Measurements from ENCODE around the gene NRL.

NRL gene

GRCh38 chr14:24114532-24115421 lies at the start of gene NRL, which contains the start of gene DCAF11:
Gene NRL (minus strand): TSS chr14:24114949. CDS start chr14:24082848, 32,101 bp downstream.
Gene DCAF11 (plus strand): TSS chr14:24114777. CDS start chr14:24115595, 818 bp downstream.
- in situ Hi-C loops (cut with MboI; ENCODE audit: low sequenced_read_pairs): no loop called here

GRCh38 chr14:24162093-24162492 lies 47.3 kb upstream of the NRL start:
- in situ Hi-C loops (cut with MboI; ENCODE audit: low sequenced_read_pairs): no loop called here

GRCh38 chr14:24160850-24161804 lies 46.4 kb upstream of the NRL start, which contains the start of gene IRF9:
Gene IRF9 (plus strand): TSS chr14:24161265. CDS start chr14:24162145, 880 bp downstream.
- in situ Hi-C loops (cut with MboI; ENCODE audit: low sequenced_read_pairs): no loop called here

- in situ Hi-C loops (cut with MboI; ENCODE audit: low sequenced_read_pairs): no loop called here
These were observed 45.7 kb upstream of the NRL start for GRCh38 chr14:24160499-24160849.

GRCh38 chr14:24159777-24160498 lies 45.2 kb upstream of the NRL start:
- in situ Hi-C loops (cut with MboI; ENCODE audit: low sequenced_read_pairs): no loop called here

DNA sequence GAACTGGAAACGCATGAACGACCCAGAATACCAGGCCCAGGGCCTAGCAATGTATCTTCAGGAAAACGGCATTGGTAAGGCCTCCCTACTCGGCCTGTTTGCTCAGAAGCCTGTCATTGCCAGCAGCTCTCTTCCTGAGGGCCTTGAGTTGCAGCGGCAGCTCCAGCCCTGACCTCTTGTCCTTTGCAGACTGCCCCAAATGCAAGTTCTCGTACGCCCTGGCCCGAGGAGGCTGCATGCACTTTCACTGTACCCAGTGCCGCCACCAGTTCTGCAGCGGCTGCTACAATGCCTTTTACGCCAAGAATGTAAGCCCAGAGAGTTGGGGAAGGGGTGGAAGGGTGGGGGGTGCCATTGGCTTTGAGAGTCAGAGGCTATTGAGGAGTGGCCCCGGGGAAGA lies 42.6 kb upstream of the NRL start:
- in situ Hi-C loops (cut with MboI; ENCODE audit: low sequenced_read_pairs): no loop called here

DNA sequence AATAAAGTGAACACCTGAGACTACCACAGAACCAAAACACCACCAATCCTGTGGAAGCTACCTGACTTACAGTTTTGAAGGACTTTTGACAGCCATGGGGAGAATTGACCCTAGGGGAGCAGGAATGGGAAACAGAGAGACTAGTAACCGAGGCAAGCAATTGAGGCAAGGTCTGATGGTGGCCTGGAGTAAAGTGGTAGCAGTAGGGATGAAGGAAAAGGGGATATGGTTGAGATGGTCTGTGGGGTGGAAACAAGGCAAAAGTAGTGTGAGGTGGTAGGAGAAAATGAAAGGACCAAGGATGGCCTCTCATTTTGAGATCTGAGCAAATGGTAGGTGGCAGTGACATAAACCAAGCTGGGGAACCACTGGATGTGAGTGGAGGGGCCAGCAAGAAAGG lies 42.1 kb upstream of the NRL start:
- in situ Hi-C loops (cut with MboI; ENCODE audit: low sequenced_read_pairs): no loop called here

- in situ Hi-C loops (cut with MboI; ENCODE audit: low sequenced_read_pairs): no loop called here
These were observed 40.4 kb upstream of the NRL start for GRCh38 chr14:24155100-24155499.

DNA sequence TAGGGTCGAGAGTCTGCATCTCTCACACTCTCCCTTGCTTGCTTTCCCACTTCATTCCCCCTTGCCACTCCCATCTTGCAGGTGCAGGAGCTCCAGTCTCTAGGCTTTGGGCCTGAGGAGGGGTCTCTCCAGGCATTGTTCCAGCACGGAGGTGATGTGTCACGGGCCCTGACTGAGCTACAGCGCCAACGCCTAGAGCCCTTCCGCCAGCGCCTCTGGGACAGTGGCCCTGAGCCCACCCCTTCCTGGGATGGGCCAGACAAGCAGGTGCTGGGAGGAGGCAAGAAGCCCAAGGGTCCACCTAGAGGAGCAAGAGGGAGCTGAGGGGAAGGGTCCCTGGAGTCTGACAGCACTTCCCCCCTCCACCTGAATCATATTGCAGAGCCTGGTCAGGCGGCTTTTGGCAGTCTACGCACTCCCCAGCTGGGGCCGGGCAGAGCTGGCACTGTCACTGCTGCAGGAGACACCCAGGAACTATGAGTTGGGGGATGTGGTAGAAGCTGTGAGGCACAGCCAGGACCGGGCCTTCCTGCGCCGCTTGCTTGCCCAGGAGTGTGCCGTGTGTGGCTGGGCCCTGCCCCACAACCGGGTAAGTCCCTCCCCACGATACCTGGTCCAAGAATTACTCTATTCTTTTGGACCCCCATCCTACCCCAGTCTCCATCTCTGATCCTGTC lies 36.8 kb upstream of the NRL start:
- in situ Hi-C loops (cut with MboI; ENCODE audit: low sequenced_read_pairs): no loop called here

DNA sequence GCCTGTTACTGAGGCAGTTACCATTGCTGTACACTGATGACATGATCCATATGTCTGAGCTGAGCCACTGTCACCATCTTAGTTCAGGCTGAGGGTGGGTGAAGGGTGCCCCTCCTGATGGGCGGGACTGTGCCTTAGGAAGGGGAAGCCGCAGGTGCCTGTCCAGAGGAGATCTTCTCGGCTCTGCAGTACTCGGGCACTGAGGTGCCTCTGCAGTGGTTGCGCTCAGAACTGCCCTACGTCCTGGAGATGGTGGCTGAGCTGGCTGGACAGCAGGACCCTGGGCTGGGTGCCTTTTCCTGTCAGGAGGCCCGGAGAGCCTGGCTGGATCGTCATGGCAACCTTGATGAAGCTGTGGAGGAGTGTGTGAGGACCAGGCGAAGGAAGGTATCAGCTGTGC lies 36.2 kb upstream of the NRL start:
- in situ Hi-C loops (cut with MboI; ENCODE audit: low sequenced_read_pairs): no loop called here

DNA sequence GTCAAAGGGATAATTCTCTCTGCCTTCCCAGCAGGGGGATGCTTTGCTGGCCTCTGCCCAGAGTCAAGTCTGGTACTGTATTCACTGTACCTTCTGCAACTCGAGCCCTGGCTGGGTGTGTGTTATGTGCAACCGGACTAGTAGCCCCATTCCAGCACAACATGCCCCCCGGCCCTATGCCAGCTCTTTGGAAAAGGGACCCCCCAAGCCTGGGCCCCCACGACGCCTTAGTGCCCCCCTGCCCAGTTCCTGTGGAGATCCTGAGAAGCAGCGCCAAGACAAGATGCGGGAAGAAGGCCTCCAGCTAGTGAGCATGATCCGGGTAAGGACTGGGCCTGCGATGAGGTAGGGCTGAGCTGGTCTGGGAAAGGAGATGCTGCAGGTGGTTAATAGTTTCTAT lies 35.8 kb upstream of the NRL start:
- in situ Hi-C loops (cut with MboI; ENCODE audit: low sequenced_read_pairs): no loop called here

GRCh38 chr14:24150061-24150460 lies 35.3 kb upstream of the NRL start:
- in situ Hi-C loops (cut with MboI; ENCODE audit: low sequenced_read_pairs): no loop called here

- in situ Hi-C loops (cut with MboI; ENCODE audit: low sequenced_read_pairs): no loop called here
These were observed 34.7 kb upstream of the NRL start for GRCh38 chr14:24149302-24149969.

DNA sequence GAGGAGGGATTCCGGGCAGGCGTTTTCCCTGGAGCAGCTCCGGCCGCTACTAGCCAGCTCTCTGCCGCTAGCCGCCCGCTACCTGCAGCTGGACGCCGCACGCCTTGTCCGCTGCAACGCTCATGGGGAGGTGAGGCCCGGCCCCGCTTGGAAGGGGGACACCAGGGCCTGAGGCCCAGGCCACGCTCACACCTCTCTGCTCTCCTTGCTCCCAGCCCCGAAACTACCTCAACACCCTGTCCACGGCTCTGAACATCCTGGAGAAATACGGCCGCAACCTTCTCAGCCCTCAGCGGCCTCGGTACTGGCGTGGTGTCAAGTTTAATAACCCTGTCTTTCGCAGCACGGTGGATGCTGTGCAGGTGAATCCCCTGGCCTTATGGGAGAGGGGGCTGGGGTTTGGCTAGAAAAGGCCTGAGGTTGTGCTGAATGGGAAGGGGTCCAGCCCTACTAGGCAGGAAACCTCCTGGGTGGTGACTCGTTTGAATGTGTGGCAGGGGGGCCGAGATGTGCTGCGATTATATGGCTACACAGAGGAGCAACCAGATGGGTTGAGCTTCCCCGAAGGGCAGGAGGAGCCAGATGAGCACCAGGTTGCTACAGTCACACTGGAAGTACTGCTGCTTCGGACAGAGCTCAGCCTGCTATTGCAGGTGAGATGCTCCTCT lies 33.1 kb upstream of the NRL start:
- in situ Hi-C loops (cut with MboI; ENCODE audit: low sequenced_read_pairs): no loop called here

- in situ Hi-C loops (cut with MboI; ENCODE audit: low sequenced_read_pairs): no loop called here
These were observed 32.4 kb upstream of the NRL start, which contains the start of gene RNF31 for GRCh38 chr14:24146978-24147760. Gene RNF31 (plus strand): TSS chr14:24147498. CDS start chr14:24147699, 201 bp downstream.

DNA sequence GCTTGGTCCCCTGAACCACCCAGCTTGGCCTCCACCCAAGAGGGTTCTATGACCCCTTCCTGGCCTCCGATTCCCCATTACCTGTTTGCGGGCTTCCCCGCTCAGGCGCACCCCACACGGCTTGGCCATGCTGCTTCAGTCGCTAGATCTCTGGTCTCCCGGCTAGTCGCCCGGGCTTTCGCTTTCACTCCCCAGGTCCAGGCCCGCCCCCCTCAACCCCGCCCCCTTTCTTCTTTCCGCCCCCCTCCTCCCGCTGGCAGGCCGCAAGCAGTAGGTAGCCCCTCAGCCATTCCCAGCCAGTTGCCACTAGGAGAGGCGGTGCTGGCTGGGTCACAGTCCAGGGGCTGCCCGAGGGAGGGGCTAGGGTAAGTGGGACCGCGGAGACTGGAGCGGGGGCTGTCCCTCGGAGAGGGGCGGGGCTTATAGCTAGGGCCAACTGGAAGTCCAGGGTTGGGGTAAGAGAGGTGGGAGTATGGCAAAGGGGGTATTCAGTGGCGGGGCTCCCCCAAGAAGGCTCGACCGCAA lies 31.8 kb upstream of the NRL start, which contains the start of gene PSME2:
TSS of gene PSME2 (minus strand) at position 158 of the 525 bp plus-strand sequence. CDS start at position 129, 29 bp downstream.
- in situ Hi-C loops (cut with MboI; ENCODE audit: low sequenced_read_pairs): no loop called here

- in situ Hi-C loops (cut with MboI; ENCODE audit: low sequenced_read_pairs): no loop called here
These were observed 31.1 kb upstream of the NRL start for GRCh38 chr14:24145690-24146452.

Measured in HL-60/S4 treated with phorbol 12-myristate 13-acetate at 8.2 ng/mL for 4 days and 3 days (cell line).